GM10248 (cell line): ENCODE data around the gene CEACAM7.
"Not testable (repeated sequence)": the region's sequence is repeated elsewhere in the genome, so short reads cannot be mapped to it uniquely, and the experiment has no call there.

Experiments
- CTCF ChIA-PET: fragments of 300-600 bp; sonication (Branson Sonifier 250); formaldehyde crosslinking; extraction: SDS; loops from one replicate; lab custom pipeline; 2021; ENCODE audit warnings: antibody characterized with exemption; lab: Yijun Ruan, JAX
- POLR2A ChIA-PET: fragments of 350-650 bp; sonication (Branson Sonifier 250); formaldehyde crosslinking; extraction: SDS; loops from one replicate; lab custom pipeline; 2020; ENCODE audit warnings: antibody characterized with exemption; lab: Yijun Ruan, JAX
- DNase-seq: peaks from one replicate; pipeline ENCODE4 v3.0.0; 2012; ENCODE audit errors: extremely low spot score
- TF ChIP-seq, protein P1 (sequence below): IDR thresholded peaks from 2 replicates; pipeline ENCODE4 v1.5.1; 2012; ENCODE audit warnings: mild to moderate bottlenecking, low read depth; ENCODE audit errors: extremely low read depth, missing control alignments, control extremely low read depth

The CEACAM7 gene

DNA sequence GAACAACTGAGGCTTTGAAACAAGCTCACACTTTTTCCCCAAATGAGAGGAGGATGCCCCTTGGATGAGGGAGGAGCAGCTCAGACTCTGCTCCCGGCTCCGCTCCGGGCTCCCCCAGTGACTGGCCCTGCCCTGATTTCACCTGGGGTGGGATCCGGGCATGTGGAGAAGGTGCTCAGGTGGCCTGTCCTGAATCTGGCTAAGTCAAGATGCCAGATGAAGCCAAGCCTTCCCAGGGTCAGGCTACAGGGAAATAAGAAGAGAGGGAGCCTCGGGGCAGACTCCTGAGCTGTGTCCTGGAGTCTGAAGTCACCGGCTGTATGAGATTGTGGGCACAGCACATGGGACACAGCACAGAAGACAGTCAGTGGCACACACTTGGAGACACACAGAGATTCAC, 30.7 kb upstream of the CEACAM7 start:
- TF ChIP-seq, protein P1, sequence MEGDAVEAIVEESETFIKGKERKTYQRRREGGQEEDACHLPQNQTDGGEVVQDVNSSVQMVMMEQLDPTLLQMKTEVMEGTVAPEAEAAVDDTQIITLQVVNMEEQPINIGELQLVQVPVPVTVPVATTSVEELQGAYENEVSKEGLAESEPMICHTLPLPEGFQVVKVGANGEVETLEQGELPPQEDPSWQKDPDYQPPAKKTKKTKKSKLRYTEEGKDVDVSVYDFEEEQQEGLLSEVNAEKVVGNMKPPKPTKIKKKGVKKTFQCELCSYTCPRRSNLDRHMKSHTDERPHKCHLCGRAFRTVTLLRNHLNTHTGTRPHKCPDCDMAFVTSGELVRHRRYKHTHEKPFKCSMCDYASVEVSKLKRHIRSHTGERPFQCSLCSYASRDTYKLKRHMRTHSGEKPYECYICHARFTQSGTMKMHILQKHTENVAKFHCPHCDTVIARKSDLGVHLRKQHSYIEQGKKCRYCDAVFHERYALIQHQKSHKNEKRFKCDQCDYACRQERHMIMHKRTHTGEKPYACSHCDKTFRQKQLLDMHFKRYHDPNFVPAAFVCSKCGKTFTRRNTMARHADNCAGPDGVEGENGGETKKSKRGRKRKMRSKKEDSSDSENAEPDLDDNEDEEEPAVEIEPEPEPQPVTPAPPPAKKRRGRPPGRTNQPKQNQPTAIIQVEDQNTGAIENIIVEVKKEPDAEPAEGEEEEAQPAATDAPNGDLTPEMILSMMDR: no peak
- DNase-seq: no peak
- POLR2A ChIA-PET: no interaction called here
- CTCF ChIA-PET: interaction anchor here (0.6 to 4.9 kb wide), 3 partner anchors 12 to 77 kb away, joined by 3 to 29 read pairs (median 13); no protein-coding TSS in a partner anchor

DNA sequence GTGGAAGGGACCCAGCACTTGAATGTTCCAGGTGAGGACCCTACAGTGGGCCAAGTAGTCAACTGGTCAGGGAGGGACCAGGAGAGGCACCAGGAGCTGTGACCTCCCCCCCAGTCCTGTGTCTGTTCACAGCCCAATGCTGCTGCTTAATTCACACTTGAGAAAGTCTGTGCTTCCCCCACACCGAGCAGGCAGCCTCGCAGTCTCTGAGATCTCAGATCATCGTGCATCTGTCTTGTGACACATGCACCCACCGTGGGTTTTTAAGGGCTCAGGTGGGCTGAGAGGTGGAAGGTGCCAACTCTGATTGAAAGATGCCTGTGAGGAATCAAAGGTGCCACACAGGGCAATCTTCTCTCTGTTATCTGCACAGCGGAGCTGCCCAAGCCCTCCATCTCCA, 26.5 kb upstream of the CEACAM7 start:
- no peak for DNase-seq
- CTCF ChIA-PET: no interaction called here
- POLR2A ChIA-PET: no interaction called here
- TF ChIP-seq, protein P1: no peak

DNA sequence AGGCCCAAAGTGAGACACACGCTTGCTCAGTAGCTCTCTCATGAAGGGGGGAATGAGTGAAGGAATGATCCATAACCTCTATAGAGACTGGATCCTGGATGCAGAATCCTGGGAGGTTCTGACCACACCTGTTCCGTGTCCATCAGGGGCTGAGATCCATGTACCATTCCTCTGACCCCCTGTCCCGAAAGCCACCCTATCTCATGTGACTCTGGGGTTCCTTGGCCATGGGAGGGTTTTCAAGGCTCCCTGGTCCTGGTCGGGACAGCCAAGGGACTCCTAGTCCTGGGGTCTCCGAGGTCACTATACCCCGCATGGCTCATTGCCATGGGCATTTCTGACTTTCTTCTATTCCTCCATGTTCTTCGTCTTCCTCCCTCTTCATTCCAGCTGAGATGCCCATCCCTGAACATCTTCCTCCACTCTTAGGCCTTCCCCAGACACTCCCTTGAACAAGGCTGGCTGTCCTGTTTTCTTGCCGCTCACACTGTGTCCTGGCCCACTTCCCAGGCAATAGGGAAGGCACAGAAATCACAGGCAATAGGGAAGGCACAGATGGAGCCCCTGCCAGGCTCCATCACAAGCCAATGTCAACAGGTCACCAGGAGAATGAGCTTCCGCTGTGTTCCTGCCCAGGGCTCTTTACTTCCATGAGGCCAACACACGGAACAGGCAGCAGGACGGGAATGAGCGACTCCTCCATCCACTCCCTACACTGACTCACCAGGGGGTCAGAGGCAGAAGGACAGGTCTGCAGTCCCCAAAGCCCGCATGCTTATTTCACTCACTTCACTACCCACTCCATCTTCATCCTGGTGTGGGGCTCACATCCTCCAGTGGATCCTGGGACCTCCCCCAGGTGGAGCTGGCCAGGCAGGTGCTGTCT, 23.5 kb upstream of the CEACAM7 start:
- TF ChIP-seq, protein P1: no peak
- CTCF ChIA-PET: interaction anchor here (1.1 kb wide), 1 partner anchor 10 kb away, joined by 4 read pairs; no protein-coding TSS in a partner anchor
- DNase-seq: no peak
- POLR2A ChIA-PET: no interaction called here

DNA sequence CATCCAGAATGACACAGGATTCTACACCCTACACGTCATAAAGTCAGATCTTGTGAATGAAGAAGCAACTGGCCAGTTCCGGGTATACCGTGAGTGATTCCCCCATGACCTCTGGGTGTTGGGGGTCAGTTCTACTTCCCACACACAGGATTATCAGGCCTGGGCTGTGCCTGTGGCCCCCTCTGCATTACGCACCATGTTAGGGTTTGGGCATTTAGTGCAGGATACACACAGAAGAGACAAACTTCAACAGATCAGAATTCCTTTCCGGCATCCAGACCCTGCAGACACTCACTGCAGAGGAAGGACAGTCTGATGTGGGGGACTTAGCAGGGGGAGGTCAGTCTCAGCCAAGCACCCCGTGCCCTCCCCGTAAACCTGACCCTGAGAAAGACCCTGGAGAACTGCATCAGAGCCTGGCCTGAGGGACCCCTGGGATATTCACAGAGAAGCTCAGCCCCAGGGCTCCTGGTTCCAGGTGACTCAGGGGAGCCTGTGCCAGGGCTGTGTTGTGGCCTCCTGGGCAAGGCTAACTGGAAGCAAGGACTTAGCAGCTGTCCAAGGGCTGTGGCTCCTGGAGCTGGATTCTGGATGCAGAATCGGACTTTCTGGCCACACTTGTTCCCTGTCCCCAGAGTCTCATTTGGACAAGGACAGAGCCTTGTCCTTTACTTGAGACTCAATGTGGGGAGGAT, 22.0 kb upstream of the CEACAM7 start:
- TF ChIP-seq, protein P1: no peak
- no peak for DNase-seq
- ChIA-PET POLR2A (no interaction called here), CTCF (no interaction called here)

- CTCF ChIA-PET, DNase-seq, POLR2A ChIA-PET: not testable (repeated sequence)
Observed at GRCh38 chr19:41709516-41709915, 21.4 kb upstream of the CEACAM7 start.

DNA sequence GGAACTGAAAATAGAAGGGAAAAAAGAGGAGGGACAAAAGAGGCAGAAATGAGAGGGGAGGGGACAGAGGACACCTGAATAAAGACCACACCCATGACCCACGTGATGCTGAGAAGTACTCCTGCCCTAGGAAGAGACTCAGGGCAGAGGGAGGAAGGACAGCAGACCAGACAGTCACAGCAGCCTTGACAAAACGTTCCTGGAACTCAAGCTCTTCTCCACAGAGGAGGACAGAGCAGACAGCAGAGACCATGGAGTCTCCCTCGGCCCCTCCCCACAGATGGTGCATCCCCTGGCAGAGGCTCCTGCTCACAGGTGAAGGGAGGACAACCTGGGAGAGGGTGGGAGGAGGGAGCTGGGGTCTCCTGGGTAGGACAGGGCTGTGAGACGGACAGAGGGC, 20.4 kb upstream of the CEACAM7 start, which contains the start of gene CEACAM5:
Gene CEACAM5, plus strand, starts transcription at position 146 of the 400 bp plus-strand sequence. Its CDS starts 106 bp downstream, at position 252.
- POLR2A ChIA-PET: no interaction called here
- DNase-seq: no peak
- TF ChIP-seq, protein P1: no peak
- CTCF ChIA-PET: no interaction called here
